COLO668 (cell line): ENCODE data around the gene PRKG2.

Source experiments
- DNase-seq: peaks from one replicate; lab custom pipeline; 2025; ENCODE audit not compliant: unreplicated experiment; lab: John Stamatoyannopoulos, UW

Gene PRKG2

DNA sequence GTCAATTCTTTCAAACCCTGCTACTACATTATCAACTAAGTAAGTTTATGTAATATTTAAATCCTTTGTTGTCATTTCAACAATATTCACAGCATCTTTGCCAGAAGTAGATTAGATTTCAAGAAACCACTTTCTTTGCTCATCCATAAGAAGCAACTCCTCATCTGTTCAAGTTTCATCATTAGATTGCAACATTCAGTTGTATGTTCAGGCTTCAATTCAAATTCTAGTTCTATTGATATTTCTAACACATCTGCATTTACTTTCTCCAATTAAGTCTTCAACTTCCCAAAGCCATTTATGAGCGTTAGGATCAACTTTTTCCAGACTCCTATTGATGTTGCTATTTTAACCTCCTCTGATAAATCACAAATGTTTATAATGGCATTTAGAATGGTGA is 118.5 kb downstream of the PRKG2 start:
- DNase-seq, result no peak

DNA sequence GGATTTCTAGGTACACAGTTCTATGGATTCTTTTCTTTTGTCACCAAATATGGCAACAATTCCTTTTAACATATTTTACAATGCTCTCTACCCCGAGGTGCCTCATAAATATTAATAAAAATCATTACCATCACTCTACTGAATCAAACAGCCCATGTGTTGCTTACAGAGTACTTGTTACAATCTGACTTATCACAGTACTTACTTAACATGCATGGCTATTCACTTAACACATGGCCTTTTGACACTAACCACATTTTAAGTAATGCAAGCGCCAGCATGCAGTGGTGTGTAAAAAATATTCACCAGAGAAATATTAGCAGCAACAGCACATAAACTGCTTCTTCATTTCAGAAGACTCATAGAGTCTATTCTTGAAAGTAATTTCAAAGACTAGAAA is 119.6 kb downstream of the PRKG2 start:
- DNase-seq, result no peak

GRCh38 chr4:81093720-81094401 is 121.2 kb downstream of the PRKG2 start:
- no peak for DNase-seq

- no peak for DNase-seq
Measured at GRCh38 chr4:81085979-81086378, 129.0 kb downstream of the PRKG2 start.

- no peak for DNase-seq
Measured at GRCh38 chr4:81085291-81085690, 129.7 kb downstream of the PRKG2 start.

- DNase-seq, result no peak
Measured at GRCh38 chr4:81084634-81085033, 130.4 kb downstream of the PRKG2 start.

GRCh38 chr4:81084029-81084428 is 131.0 kb downstream of the PRKG2 start:
- no peak for DNase-seq

DNA sequence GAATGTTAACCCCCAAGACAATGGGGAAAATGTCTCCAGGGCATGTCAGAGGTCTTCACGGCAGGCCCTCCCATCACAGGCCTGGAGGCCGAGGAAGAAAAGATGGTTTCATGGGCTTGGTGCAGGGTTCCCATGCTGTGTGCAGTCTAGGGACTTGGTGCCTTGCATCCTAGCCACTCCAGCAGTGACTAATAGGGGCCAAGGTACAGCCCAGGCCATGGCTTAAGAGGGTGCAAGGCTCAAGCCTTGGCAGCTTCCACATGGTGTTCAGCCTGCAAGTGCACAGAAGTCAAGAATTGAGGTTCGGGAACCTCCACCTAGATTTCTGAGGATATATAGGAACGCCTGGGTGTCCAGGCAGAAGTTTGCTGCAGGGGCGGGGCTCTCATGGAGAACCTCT is 133.9 kb downstream of the PRKG2 start:
- no peak for DNase-seq

DNA sequence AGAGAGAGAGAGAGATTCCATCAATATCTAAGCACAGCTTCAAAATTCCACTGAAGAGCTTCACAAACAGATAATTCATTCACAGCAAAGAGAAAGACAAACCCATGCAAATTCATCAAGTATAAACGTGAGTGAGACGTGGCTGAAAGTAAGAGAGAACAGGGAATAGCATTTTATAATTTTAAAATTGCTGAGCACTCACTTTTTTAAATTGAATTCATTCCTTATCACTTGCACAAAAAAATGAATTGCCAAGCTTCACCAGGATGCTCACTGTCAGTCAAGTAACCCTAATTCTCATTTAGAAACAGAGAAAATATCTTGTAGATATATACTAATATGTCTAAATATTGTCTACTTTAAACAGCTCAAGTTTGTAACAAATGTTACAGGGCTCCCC is 144.0 kb downstream of the PRKG2 start:
- no peak for DNase-seq

GRCh38 chr4:81069706-81070331 is 145.2 kb downstream of the PRKG2 start:
- peak; percentile 76 for DNase-seq

- no peak for DNase-seq
Measured at GRCh38 chr4:81065446-81065845, 149.6 kb downstream of the PRKG2 start.

- no peak for DNase-seq
Measured at GRCh38 chr4:81062001-81062400, 153.0 kb downstream of the PRKG2 start.

- DNase-seq, result no peak
Measured at GRCh38 chr4:81061344-81061730, 153.7 kb downstream of the PRKG2 start.

DNA sequence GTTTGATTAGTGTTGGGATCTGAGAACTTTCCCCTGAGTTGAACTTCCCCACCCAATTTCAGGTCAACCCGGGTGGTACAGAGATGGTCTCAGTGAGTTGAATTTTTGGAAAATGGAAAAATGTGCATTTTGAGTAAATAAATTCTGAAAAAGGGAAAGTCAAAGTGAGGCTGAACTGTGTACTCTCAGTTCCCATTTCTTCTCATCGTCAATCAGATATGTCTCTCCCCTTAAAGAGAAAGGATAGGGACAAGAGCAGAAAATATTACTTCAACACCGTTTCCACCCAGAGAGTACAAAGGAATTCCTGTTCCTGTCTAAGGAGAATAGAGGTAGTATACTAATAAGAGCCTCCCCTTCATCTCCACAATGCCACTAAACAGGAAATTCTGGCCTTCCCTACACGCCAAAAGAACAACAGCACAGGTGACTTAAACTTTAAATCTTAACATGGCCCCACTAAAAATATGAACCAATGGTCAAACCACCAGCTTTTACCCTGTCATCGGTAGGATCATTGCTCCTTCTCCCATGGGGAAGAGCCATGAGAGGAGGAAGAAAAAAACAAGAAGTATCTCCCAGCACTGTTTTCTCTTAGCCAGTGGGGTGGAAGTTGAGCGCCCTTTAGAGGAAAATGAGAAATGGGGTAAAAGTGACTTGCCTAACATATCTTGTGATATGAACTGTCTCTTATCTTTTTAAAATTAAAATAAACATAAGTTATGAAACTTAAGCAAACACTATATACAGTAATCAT is 154.3 kb downstream of the PRKG2 start:
- no peak for DNase-seq

GRCh38 chr4:81058621-81059020 is 156.4 kb downstream of the PRKG2 start:
- no peak for DNase-seq

DNA sequence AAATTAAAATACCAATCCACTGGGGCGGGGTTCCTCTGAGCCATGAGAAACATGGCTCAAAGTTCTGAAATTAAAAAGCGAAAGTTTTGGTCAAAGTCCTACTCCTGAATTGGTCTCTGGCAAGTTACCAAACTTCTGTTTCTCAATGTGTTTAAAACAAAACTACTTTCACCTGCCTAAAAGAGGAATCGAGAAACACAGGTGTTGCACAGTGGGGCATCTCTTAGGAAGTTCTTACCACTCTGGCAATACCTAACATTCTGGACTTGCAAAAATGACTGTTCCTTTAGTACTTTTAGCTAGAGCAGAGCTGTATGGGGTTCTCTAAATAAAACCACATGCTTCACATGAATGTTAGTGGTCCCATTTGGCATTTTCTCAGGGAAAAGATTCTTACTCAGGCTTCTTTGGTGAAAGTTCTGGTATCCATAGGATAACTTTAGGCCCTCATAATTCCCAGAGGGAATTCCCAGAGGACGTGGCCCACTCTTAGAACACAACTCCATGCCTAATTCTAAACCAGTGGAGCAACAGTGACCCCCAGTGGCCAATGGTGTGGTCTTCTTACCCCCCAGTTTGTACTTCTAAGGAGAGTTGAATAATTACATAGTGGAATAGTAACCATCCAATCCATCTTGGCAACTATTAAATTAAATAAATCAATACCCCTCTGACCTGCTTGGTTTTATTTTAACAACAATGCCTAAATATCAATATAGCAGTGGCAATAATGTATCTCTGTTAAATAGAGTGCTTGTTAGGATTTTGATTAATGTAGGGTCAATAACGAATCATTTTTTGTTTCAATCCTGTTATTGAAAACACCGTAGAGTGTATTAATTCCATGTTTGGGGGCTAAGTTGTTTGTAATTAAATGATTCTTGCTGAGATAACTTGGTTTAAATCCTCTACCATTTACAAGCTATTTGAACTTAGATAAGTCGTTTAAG is 162.6 kb downstream of the PRKG2 start:
- DNase-seq, result peak; percentile 68

DNA sequence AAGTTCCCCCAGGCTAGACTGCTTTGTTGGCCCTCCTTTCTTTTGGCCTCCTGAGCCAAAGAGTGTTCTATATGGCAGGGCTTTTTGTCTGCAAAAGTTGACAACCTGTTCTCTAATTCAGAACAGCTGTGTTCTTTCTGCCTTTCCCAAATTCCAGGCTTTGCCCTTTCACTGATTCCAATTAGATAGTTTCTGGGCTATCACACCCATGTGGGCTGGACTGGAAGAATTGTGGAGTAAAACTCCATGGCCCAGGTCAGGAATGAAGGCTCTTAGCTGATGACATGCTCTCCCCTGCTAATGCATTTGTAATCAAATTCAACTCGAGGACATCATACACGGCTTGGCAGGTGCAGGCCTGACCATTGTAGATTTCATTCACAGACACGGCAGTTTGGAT is 165.1 kb downstream of the PRKG2 start:
- no peak for DNase-seq

- DNase-seq, result no peak
Measured at GRCh38 chr4:81049330-81049729, 165.7 kb downstream of the PRKG2 start.

- DNase-seq, result no peak
Measured at GRCh38 chr4:81042578-81043365, 172.2 kb downstream of the PRKG2 start.

- DNase-seq, result no peak
Measured at GRCh38 chr4:81040012-81040659, 174.9 kb downstream of the PRKG2 start.
